Nephron progenitor cell (in vitro differentiated cells): ENCODE measurements around the gene CKMT1A.
"Not testable (repeated sequence)": the region's sequence is repeated elsewhere in the genome, so short reads cannot be mapped to it uniquely, and the experiment has no call there.

ENCODE experiments used
- DNase-seq: peaks from one replicate; pipeline ENCODE4 v3.0.0; 2021
- H3K27ac Mint-ChIP-seq: 2 replicates; pipeline ENCODE4 v1.8.0; 2021; ENCODE audit warnings: mild to moderate bottlenecking, moderate library complexity, mixed read lengths
- H3K27me3 Mint-ChIP-seq: 2 replicates; pipeline ENCODE4 v1.8.0; 2021; ENCODE audit warnings: mild to moderate bottlenecking, low read depth, mixed read lengths; ENCODE audit not compliant: poor library complexity
- H3K36me3 Mint-ChIP-seq: 2 replicates; pipeline ENCODE4 v1.8.0; 2021; ENCODE audit warnings: low read depth, mixed read lengths
- H3K4me1 Mint-ChIP-seq: 2 replicates; pipeline ENCODE4 v1.8.0; 2021; ENCODE audit warnings: mixed read lengths
- H3K4me3 Mint-ChIP-seq: 2 replicates; pipeline ENCODE4 v1.8.0; 2021; ENCODE audit warnings: mild to moderate bottlenecking, moderate library complexity, mixed read lengths
- H3K9me3 Mint-ChIP-seq: 2 replicates; pipeline ENCODE4 v1.8.0; 2021; ENCODE audit warnings: mild to moderate bottlenecking, moderate library complexity, mixed read lengths
- TF ChIP-seq, protein P1 (sequence below): fragments of 200-600 bp; sonication (generic); IDR thresholded peaks from 2 replicates; pipeline ENCODE4 v1.5.0; 2021; ENCODE audit warnings: antibody characterized with exemption

CKMT1A gene

DNA sequence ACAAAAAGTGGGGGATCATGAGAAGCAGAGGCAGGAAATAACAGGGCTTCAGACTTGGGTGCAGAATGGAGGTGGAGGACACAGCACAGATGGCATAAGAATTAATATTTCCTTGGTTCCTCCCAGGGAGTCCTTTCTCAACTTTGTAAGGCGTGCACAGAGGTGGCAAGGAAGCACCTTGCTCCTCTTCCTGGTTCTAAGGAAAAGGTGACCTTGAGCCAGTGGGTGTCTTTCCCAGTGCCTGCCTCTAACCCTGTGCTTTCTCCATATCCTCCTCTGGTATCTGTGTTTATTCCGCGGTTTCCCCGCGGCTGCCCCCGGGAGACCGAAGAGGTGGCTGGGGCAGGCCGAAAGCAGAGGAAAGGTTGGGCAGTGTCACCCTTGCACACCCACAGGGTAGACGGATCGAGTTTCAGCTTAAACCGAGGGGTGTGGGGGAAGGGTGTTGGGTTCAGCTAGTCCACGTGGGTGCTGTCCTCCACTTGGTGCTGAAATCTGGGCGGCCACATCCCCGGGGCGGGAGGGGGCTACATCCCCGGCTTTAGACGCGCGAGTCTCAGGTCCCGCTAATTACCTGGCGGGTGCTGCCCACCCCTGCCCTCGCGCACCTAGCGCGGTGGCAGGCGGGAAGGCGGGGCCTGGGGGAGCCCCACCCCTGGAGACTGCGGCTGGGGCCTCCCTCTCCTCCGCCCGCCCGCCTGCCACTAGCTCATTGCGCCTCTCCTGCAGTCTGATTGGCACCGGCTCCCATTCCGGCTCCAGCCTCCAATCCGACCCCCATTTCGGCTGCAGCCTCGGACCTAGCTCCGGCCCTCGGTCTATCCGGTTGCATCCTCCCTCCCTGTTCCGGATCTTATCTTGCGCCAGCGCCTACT, at the start of gene CKMT1A:
TSS of gene CKMT1A (plus strand) at position 712 of the 875 bp plus-strand sequence. CDS start 192 bp downstream, outside the sequence.
- not testable (repeated sequence) for DNase-seq, H3K36me3 Mint-ChIP-seq, H3K27ac Mint-ChIP-seq, H3K27me3 Mint-ChIP-seq, H3K4me3 Mint-ChIP-seq, H3K9me3 Mint-ChIP-seq, H3K4me1 Mint-ChIP-seq

DNA sequence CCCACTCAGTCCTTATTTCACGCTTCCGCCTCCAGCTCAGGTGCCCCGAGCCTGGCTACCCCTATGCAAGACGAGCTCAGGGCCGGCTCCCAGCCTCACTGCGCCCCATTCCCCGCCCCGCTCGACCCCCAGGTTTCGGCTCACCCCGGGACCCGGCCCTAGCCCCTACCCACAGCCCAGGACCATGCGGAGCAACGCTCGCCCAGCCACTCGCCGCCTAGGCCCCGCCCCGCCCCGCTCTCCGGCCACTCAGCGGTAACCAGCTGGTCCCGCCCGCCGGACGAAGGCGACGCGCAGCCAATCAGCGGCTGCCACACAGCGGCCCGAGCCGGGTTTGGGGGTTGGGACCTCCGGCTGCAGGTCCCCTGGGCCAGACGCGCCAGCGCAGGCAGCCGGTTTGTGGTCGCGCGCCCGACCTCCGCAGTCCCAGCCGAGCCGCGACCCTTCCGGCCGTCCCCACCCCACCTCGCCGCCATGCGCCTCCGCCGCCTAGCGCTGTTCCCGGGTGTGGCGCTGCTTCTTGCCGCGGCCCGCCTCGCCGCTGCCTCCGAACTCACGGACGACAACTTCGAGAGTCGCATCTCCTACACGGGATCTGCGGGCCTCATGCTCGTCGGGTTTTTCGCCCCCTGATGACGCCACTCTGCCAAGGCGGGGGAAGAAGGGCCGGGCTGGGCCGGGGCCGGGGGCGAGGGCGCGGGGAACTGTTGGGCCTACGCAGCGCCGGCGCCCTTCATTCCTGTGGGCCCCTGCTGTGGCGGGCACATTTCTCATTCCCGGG, 44.8 kb upstream of the CKMT1A start, which contains the start of gene CATSPER2:
TSS of gene CATSPER2 (minus strand) at position 196 of the 781 bp plus-strand sequence. CDS start 783 bp downstream, outside the sequence.
- no peak for DNase-seq
- H3K27me3 Mint-ChIP-seq = no peaks in the 10 kb centered on the region
- peaks cover 24% of the 10 kb centered on the region for H3K9me3 Mint-ChIP-seq
- H3K27ac Mint-ChIP-seq = no peak within 1 kb of the TSS
- TF ChIP-seq, protein P1, sequence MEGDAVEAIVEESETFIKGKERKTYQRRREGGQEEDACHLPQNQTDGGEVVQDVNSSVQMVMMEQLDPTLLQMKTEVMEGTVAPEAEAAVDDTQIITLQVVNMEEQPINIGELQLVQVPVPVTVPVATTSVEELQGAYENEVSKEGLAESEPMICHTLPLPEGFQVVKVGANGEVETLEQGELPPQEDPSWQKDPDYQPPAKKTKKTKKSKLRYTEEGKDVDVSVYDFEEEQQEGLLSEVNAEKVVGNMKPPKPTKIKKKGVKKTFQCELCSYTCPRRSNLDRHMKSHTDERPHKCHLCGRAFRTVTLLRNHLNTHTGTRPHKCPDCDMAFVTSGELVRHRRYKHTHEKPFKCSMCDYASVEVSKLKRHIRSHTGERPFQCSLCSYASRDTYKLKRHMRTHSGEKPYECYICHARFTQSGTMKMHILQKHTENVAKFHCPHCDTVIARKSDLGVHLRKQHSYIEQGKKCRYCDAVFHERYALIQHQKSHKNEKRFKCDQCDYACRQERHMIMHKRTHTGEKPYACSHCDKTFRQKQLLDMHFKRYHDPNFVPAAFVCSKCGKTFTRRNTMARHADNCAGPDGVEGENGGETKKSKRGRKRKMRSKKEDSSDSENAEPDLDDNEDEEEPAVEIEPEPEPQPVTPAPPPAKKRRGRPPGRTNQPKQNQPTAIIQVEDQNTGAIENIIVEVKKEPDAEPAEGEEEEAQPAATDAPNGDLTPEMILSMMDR = no peak
- no peak within 1 kb of the TSS for H3K4me3 Mint-ChIP-seq
- peaks cover 31% of the 10 kb centered on the region for H3K36me3 Mint-ChIP-seq
- no peaks in the 10 kb centered on the region for H3K4me1 Mint-ChIP-seq

DNA sequence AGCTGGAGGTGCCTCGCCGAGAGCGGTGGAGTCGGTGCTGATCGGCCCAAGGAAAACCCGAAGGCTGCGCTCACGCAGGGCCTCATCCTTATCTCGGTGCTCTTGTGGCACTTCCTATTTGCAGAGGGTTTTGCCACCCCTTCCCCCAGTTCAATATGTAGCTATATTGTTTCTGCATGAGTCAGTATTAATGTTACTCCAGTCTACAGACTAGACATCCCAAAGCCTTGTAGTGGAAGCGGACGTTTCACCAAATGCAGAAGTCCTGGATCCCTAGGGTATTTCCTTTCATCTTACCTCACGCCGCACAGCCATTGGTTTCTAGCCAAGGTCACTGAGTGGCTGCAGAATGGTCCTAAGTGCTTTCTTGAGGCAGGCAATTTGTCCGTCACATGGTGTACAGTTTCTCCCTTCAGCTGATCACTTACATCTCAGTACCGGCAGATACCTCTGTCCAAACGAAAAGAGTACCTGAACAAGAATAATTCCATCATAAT, 44.2 kb upstream of the CKMT1A start:
- DNase-seq, H3K4me1 Mint-ChIP-seq, H3K27me3 Mint-ChIP-seq, H3K27ac Mint-ChIP-seq, H3K4me3 Mint-ChIP-seq: not testable (repeated sequence)
- Mint-ChIP-seq H3K9me3 (peaks cover 24% of the 10 kb centered on the region), H3K36me3 (peaks cover 31% of the 10 kb centered on the region)

DNA sequence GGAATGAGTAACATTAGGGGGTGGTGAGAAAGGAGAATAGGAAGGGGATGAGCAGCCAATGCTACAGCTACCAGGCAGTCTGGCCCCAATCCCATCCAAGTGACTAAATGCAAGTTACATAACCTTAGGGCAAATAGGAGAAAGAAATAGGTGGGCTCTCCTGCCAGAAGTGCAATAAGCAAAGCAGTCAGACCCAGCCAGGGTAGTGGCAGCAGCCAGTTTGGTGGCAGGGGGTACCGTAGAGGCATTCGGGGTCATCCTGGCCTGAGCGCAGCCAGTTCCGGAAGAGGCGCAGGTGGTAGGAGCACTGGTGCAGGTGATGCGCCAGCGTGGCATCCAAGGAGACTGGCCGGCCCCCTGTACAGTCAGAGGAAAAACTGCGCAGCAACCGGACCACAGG, 33.9 kb upstream of the CKMT1A start:
- not testable (repeated sequence) for H3K27me3 Mint-ChIP-seq, H3K36me3 Mint-ChIP-seq, DNase-seq, H3K27ac Mint-ChIP-seq, H3K9me3 Mint-ChIP-seq, H3K4me1 Mint-ChIP-seq, H3K4me3 Mint-ChIP-seq

DNA sequence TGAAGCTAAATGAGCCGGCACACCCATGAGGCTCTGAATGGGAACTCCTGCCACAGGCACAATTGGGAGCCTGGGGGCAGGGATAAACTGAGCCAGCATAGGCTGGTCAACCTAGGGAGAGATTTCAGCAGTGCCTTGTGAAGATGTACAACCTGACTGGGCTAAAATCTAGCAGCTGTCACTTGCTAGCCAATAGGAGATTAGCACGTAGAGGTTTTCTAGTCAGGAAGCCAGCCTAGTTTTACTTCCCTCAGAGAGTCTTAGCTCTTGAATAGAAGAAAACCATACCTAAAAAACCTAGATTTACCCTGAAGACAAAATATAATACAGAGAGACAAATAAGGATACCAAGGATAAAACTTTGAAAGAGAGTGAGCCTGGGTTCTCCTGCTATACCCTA, 31.4 kb upstream of the CKMT1A start:
- not testable (repeated sequence) for H3K4me3 Mint-ChIP-seq, DNase-seq, H3K4me1 Mint-ChIP-seq, H3K27ac Mint-ChIP-seq, H3K9me3 Mint-ChIP-seq, H3K36me3 Mint-ChIP-seq, H3K27me3 Mint-ChIP-seq

DNA sequence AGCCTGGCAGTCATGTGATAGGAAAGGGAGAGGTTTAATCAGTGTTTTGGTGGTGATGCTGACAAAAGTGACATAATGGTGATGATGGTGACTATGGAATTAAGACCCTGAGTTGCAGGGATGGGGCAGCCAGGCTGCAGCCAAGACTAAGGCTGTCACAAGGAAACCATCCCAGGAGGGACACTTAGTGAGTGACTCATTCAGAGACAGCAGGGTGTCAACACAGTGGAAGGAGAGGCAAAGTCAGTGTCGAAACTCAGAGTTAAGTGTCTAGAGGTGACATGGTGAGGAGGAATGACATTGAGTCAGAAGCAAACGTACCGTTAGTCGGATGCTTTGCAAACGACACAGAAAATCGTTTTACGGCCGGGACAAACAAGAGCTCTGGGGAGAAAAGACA, 30.3 kb upstream of the CKMT1A start:
- not testable (repeated sequence) for H3K4me3 Mint-ChIP-seq, H3K27ac Mint-ChIP-seq, H3K9me3 Mint-ChIP-seq, H3K27me3 Mint-ChIP-seq, H3K36me3 Mint-ChIP-seq, H3K4me1 Mint-ChIP-seq, DNase-seq

DNA sequence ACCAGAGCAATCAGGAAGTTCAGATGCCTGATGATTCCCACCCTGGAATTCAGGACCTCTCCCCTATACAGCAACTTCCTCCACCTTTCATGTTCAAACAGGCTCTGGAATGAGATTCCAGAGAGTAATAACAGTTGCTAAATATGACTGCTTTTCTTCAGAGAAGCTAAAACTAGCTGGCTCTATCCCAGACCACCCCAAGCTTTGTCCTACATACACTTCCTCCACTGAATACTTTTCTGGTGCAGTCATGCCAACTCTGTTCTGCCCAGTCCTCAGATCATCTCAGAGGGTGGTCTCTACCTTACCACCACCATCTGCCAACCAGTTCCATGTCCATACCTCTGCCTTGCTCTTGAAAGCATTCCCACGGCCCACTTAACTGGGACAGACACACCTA, 27.5 kb upstream of the CKMT1A start:
- not testable (repeated sequence) for H3K4me3 Mint-ChIP-seq, H3K4me1 Mint-ChIP-seq, H3K27ac Mint-ChIP-seq, H3K9me3 Mint-ChIP-seq, H3K36me3 Mint-ChIP-seq, H3K27me3 Mint-ChIP-seq, DNase-seq

DNA sequence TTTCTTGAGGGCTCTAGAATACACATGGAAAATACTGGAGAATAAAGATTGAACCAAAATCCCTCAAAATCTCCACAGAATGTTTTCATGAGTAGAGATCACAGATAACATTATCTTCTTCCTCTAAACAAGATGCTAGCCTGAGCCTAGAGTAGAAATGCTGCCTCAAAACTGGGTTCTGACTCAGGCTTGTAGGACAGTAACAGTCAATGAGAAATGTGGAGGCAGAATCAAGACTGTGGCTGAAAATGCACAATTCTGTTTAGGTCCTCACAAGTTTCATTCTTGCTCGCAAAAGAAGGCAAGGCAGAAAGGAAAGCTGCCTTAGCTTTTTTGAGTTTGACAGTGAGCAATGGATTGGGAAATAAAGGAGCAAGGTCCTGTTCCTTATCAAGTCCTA, 19.5 kb upstream of the CKMT1A start:
- not testable (repeated sequence) for H3K9me3 Mint-ChIP-seq, H3K27me3 Mint-ChIP-seq, H3K4me3 Mint-ChIP-seq, H3K4me1 Mint-ChIP-seq, DNase-seq, H3K36me3 Mint-ChIP-seq, H3K27ac Mint-ChIP-seq

DNA sequence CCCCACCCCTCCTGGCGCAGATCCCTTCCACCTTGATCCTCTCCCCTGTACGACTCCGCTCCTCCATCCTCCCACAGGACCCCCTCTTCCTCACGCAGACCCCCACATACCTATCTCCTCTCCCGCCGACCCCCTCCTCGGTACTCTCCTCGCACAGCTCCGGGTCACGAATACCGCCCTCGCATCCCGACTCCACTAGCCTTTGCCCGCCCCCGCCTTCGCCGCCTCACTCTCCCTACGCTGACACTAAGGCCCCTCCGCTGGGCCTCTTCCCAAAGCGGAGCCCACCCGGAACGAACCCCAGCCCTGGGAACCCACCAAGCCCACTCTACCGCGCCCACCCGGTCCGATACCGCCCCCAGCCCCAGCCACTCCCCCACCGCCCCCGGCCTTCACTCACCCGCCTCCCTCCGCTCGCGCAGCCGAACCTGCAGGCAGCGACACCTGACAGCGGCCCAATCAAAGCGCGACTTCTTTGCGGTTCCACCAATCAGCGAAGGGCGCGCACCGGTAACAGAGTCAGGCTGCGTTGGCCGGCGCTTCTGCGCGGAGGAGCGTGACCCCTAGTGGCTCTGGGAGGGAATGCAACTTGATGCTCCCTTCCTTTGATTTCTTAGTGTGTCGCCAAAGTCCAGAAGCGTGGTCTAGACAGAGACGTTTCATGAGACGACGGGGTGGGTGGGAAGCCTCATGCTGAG, 3.9 kb upstream of the CKMT1A start:
- not testable (repeated sequence) for H3K36me3 Mint-ChIP-seq, H3K4me1 Mint-ChIP-seq, DNase-seq, H3K4me3 Mint-ChIP-seq, H3K9me3 Mint-ChIP-seq, H3K27ac Mint-ChIP-seq, H3K27me3 Mint-ChIP-seq

DNA sequence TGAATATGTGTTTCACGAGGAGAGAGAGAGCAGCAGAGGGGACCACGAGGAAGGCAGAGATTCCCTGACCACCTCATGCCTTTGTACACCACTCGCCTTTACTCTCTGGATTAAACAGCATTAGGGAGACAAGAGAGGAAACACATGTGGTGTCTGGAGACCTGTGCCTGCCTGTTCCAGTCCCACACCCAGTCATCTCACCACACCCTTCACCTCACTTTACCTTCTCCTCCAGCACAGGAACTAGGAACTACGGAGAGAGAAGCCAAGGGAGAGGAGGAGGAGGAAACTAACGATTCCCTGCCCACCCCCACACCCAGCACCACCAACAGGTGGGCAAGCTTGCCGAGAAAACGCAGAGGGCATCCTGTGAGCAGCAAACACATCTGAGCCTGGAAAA, 980 bp upstream of the CKMT1A start:
- not testable (repeated sequence) for H3K27me3 Mint-ChIP-seq, DNase-seq, H3K4me1 Mint-ChIP-seq, H3K4me3 Mint-ChIP-seq, H3K9me3 Mint-ChIP-seq, H3K27ac Mint-ChIP-seq, H3K36me3 Mint-ChIP-seq
